PFSK-1 (cell line): ENCODE data around the gene FOXN3.

Source experiments
- FOXP2 ChIP-seq: optimal IDR thresholded peaks from 2 replicates; pipeline ENCODE3; 2011; ENCODE audit warnings: borderline replicate concordance, control low read depth, inconsistent platforms; ENCODE audit not compliant: insufficient read depth; ENCODE audit errors: extremely low read length, extremely low read depth
- POLR2AphosphoS5 ChIP-seq: IDR thresholded peaks from 2 replicates; pipeline ENCODE4 v1.6.1; 2012; ENCODE audit warnings: low read depth, mild to moderate bottlenecking, control low read depth, low read length, moderate library complexity
- SIN3A ChIP-seq: IDR thresholded peaks from 2 replicates; pipeline ENCODE4 v1.6.1; 2012; ENCODE audit warnings: mild to moderate bottlenecking, low read length, moderate library complexity, borderline replicate concordance; ENCODE audit not compliant: insufficient read depth
- TAF1 ChIP-seq: IDR thresholded peaks from 2 replicates; pipeline ENCODE4 v1.6.1; 2012; ENCODE audit warnings: low read length, control low read depth, borderline replicate concordance; ENCODE audit not compliant: insufficient read depth
- TF ChIP-seq, protein P1 (sequence below), 2 experiments: IDR thresholded peaks; 2 replicates each; pipeline versions ENCODE4 v1.6.1 to v1.8.0; 2011 to 2012; ENCODE audit warnings: low read depth in 2 of 2, low read length in 2 of 2, control low read depth in 1 of 2, inconsistent platforms in 1 of 2, mild to moderate bottlenecking in 1 of 2, moderate library complexity in 1 of 2; ENCODE audit not compliant: insufficient read depth in 1 of 2

Gene FOXN3

DNA sequence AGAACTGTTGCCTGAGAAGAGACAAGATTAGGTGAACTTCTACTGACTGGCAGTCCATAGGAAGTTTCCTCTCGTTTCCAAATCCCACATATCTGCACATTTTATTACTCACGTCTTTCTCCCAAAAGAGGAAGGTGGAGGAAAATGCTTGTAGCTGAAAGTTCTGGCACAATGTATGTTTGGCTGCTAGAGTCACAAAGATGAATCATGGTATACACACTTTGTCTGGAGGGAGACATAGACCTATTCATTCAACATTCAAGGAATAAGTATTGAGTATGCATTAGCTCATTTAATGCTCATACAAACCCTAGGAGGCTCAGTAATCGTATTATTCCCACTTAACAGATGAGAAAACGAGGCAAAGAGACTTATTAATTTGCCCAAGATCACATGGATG, 291.8 kb downstream of the FOXN3 start:
- TF ChIP-seq, protein P1, sequence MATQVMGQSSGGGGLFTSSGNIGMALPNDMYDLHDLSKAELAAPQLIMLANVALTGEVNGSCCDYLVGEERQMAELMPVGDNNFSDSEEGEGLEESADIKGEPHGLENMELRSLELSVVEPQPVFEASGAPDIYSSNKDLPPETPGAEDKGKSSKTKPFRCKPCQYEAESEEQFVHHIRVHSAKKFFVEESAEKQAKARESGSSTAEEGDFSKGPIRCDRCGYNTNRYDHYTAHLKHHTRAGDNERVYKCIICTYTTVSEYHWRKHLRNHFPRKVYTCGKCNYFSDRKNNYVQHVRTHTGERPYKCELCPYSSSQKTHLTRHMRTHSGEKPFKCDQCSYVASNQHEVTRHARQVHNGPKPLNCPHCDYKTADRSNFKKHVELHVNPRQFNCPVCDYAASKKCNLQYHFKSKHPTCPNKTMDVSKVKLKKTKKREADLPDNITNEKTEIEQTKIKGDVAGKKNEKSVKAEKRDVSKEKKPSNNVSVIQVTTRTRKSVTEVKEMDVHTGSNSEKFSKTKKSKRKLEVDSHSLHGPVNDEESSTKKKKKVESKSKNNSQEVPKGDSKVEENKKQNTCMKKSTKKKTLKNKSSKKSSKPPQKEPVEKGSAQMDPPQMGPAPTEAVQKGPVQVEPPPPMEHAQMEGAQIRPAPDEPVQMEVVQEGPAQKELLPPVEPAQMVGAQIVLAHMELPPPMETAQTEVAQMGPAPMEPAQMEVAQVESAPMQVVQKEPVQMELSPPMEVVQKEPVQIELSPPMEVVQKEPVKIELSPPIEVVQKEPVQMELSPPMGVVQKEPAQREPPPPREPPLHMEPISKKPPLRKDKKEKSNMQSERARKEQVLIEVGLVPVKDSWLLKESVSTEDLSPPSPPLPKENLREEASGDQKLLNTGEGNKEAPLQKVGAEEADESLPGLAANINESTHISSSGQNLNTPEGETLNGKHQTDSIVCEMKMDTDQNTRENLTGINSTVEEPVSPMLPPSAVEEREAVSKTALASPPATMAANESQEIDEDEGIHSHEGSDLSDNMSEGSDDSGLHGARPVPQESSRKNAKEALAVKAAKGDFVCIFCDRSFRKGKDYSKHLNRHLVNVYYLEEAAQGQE (IDR thresholded peaks at IDR 0.05; ENCODE audit: insufficient read depth in 1 of 2, low read depth in 2 of 2, low read length in 2 of 2) = no peak
- no peak for TF ChIP-seq TAF1
- TF ChIP-seq POLR2AphosphoS5 = no peak
- TF ChIP-seq SIN3A = no peak
- no peak for TF ChIP-seq FOXP2

DNA sequence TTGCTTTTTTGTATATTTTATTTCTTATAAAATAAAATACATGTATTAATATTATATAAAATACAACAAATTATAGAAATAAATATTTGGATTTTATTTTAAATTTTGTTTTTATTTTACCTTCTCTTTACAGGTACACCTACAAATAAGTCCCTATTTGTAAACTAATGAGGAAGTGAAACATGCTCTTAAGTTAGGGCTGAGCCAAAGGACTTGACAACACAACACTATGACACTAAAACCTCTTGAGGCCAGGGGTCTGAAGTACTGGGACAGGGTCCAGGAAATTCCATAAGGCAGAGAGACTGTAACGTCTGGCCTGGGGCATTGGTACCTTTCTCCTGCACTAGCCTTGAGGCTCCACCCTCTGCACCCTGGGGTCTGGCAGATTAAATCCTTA, 293.2 kb downstream of the FOXN3 start:
- TF ChIP-seq SIN3A (no peak), TAF1 (no peak)

DNA sequence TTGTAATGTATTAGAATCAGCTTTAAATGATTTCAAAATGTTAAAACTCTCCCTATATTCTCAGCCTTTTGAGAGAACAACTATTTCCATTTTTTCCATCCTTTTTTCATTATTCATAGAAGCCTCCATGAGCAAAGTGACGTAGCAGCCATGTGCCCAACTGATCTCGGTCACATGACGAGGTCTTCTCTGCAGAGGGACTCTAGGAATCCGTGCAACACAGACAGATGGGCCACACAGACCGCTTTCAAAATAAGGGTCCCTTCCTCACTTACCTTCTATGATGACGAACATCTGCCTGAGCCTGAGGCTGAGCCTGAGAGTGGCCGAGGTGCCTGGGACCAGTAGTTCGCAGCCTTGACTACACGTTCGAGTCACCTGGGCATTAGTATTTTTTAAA, 293.8 kb downstream of the FOXN3 start:
- TF ChIP-seq SIN3A = no peak
- no peak for TF ChIP-seq FOXP2
- TF ChIP-seq POLR2AphosphoS5 = no peak
- TF ChIP-seq, protein P1 (IDR thresholded peaks at IDR 0.05; ENCODE audit: insufficient read depth in 1 of 2, low read depth in 2 of 2, low read length in 2 of 2) = no peak
- TF ChIP-seq TAF1 = no peak

DNA sequence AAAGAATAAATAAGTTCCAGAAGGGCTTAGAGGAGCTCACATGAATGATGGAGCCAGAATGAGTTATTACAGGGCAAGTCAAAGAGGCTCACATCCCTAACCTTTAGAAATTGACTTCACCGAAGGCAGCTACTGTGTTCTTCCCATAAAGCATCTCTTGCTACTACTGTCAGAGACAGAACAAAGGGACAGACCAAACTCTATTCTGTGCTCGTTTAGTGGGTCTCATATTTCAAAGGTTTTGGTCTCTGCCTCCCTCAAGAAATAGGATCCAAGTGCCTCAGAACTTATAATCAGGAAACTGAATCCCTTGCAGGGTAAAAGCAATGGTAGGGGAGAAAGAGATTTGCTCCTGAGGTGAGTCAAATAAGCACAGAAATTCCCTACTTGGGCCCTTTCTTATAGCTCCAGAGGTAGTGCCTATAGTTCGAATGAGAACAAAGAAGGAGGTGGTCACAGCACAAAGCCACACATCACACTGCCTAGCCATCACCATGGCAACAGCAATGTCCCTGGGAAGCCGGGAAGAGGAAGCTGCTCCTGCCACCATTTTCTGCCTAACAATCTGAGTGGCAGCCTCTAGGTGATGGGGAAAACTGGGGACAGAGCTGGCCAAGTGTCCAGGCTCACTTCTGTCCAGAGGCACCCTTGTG, 294.9 kb downstream of the FOXN3 start:
- no peak for TF ChIP-seq FOXP2
- no peak for TF ChIP-seq TAF1
- no peak for TF ChIP-seq POLR2AphosphoS5
- TF ChIP-seq, protein P1 (IDR thresholded peaks at IDR 0.05; ENCODE audit: insufficient read depth in 1 of 2, low read depth in 2 of 2, low read length in 2 of 2) = no peak
- no peak for TF ChIP-seq SIN3A

DNA sequence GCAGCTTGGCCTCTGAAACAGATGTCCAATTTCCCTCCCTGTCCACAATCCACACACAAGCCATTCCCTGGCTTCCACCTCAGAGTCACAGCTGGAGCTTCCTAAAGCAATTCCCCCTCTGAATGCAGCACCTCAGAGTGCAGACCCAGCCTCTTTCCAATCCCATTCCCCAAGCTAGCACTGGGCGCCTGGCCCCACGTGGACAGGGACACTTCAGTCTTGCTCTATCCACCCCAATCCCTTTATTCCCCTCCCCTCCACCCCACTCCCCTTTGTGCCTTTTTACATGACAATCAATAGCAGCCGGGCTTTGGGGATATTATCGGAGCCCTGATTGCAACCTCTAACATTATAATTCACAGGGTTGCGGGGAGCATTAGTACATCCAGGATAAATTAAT, 300.0 kb downstream of the FOXN3 start:
- no peak for TF ChIP-seq POLR2AphosphoS5
- TF ChIP-seq, protein P1 (IDR thresholded peaks at IDR 0.05; ENCODE audit: insufficient read depth in 1 of 2, low read depth in 2 of 2, low read length in 2 of 2) = no peak
- TF ChIP-seq TAF1 = no peak
- no peak for TF ChIP-seq SIN3A
